ENCODE results near the gene TANK. TPM values are rescaled to one million over a fixed set of nuclear protein-coding genes. Genes with fewer than 3 reads are reported as not detected.

Gene TANK
- total and polyA plus RNA-seq, 2 of the 13 experiments (the other 11 are each of a cell fraction or from before 2014, with no cell fraction given) = 66.9 to 96.1 TPM

GRCh38 chr2:161160226-161161073, at the start of gene TANK (continued):
- TF ChIP-seq MTA1 (CRISPR knock-in tag; IDR thresholded peaks at IDR 0.05; ENCODE audit: borderline replicate concordance) = peak; percentile 65; the same call in 1 of the 2 replicates
- peak; percentile 97 for TF ChIP-seq ZNF710 (CRISPR knock-in tag; IDR thresholded peaks at IDR 0.05; ENCODE audit: borderline replicate concordance)
- no peak for TF ChIP-seq SRSF9 (IDR thresholded peaks at IDR 0.05; ENCODE audit: borderline replicate concordance, insufficient read depth, low read depth, low read length, poor library complexity, severe bottlenecking)
- TF ChIP-seq HOXA9 (CRISPR knock-in tag; IDR thresholded peaks at IDR 0.05; ENCODE audit: borderline replicate concordance) = peak; percentile 80
- peak; percentile 73 for TF ChIP-seq KMT2B (CRISPR knock-in tag; IDR thresholded peaks at IDR 0.05)
- TF ChIP-seq PBX2 (CRISPR knock-in tag; IDR thresholded peaks at IDR 0.05) = peak; percentile 55; the same call in 1 of the 2 replicates
- peak; percentile 47; the same call in 1 of the 2 replicates for TF ChIP-seq NR1H2 (CRISPR knock-in tag; IDR thresholded peaks at IDR 0.05; ENCODE audit: borderline replicate concordance, low read depth)
- no peak for TF ChIP-seq ZNF382 (CRISPR knock-in tag; IDR thresholded peaks at IDR 0.05; ENCODE audit: borderline replicate concordance)
- no peak; the same call in 1 of the 2 replicates for TF ChIP-seq ZZZ3 (CRISPR knock-in tag; IDR thresholded peaks at IDR 0.05; ENCODE audit: borderline replicate concordance)

All from HepG2 (cell line).